Testis (tissue), 3 donors: ENCODE results near the gene YIPF4. TPM values are rescaled to one million over a fixed set of nuclear protein-coding genes. Genes with fewer than 3 reads are reported as not detected.

Experiments
- DNase-seq: peaks from one replicate; pipeline ENCODE4 v3.0.0-alpha.2; 2019
- H3K27ac ChIP-seq, 2 donors: fragments of 200-600 bp; sonication (generic); one replicate each; pipeline ENCODE4 v1.5.1; 2019
- H3K27me3 ChIP-seq: fragments of 200-600 bp; sonication (generic); one replicate; pipeline ENCODE4 v1.5.1; 2019
- H3K36me3 ChIP-seq: fragments of 200-600 bp; sonication (generic); one replicate; pipeline ENCODE4 v1.5.1; 2017; ENCODE audit warnings: low read depth; ENCODE audit errors: missing control alignments
- H3K4me1 ChIP-seq: fragments of 200-600 bp; sonication (generic); one replicate; pipeline ENCODE4 v1.5.1; 2019
- H3K4me3 ChIP-seq, 2 donors: fragments of 200-600 bp; sonication (generic); one replicate each; pipeline ENCODE4 v1.5.1; 2017 to 2019
- H3K9me3 ChIP-seq: fragments of 200-600 bp; sonication (generic); one replicate; pipeline ENCODE4 v1.5.1; 2017
- POLR2A ChIP-seq: fragments of 450-650 bp; IDR thresholded peaks from one replicate; pipeline ENCODE4 v1.6.1; 2017; ENCODE audit warnings: antibody characterized with exemption, mild to moderate bottlenecking, moderate library complexity
- WGBS, 2 donors: methylation state at CpG; one replicate each; pipeline ENCODE4 v1.1.5; 2018; 5-methylcytosine and 5-hydroxymethylcytosine counted together
- intact Hi-C: fragments of 100-400 bp; cut with DNase I; formaldehyde crosslinking; loops from one replicate; pipeline ENCODE4 v1.15.1; 2023; ENCODE audit warnings: low total_unique reads
- polyA plus RNA-seq: library from polyadenylated mRNA; stranded (reverse); fragments of 350-450 nt; fragmentation: Illumina TruSeq; extraction: RNeasy Lipid Tissue Mini Kit (QIAGEN cat#74804); gene quantifications from one replicate; pipeline ENCODE4 v1.2.3, GENCODE V29; 2014; ENCODE audit warnings: low read depth, low replicate concordance; ENCODE audit not compliant: insufficient read depth
- total RNA-seq, 2 donors: library from RNA; depleted of rRNA; stranded (reverse); fragments of >200 nt; gene quantifications; one replicate each; pipeline ENCODE4 v1.2.3, GENCODE V29; 2016
- TF ChIP-seq, protein P1 (sequence below), 3 experiments: fragments of 450-650 bp in 2 of 3; fragments of 200-600 bp in 1 of 3; sonication (generic) in 1 of 3; IDR thresholded peaks; one replicate each; pipeline ENCODE4 v1.5.1; 2016 to 2019; ENCODE audit warnings: antibody characterized with exemption in 3 of 3, mild to moderate bottlenecking in 2 of 3, moderate library complexity in 1 of 3

The YIPF4 gene
- total and polyA plus RNA-seq, 3 donors from 2014 or later, result 13.9 to 41.2 (median 16.0) TPM

DNA sequence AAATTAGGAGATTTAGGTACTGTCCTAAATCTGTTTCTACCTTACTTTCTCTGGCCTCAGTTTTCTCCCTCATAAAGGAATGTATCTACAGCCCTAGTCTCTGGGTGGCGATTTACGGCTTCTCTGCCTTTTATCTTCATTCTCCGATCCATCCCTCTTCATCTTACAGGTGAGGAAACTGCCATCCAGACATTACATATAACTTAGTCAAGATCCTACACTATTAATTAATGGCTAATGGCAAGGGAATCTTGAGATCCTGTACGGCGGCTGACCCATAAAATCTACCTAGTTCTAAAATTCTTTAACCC, 386 bp upstream of the YIPF4 start:
- Histone ChIP-seq H3K4me3 (peak overlapping the region; percentile 93 to 100), H3K27ac (peak overlapping the region; percentile 79 to 89), H3K36me3 (no peaks in the 10 kb centered on the region), H3K9me3 (no peaks in the 10 kb centered on the region), H3K27me3 (no peaks in the 10 kb centered on the region), H3K4me1 (peaks cover 6% of the 10 kb centered on the region)
- 40 to 46% methylated on average over 5 of the region's 5 CpGs for WGBS, 2 donors
- intact Hi-C loops, result no loop called here
- DNase-seq, result no peak
- TF ChIP-seq, protein P1, sequence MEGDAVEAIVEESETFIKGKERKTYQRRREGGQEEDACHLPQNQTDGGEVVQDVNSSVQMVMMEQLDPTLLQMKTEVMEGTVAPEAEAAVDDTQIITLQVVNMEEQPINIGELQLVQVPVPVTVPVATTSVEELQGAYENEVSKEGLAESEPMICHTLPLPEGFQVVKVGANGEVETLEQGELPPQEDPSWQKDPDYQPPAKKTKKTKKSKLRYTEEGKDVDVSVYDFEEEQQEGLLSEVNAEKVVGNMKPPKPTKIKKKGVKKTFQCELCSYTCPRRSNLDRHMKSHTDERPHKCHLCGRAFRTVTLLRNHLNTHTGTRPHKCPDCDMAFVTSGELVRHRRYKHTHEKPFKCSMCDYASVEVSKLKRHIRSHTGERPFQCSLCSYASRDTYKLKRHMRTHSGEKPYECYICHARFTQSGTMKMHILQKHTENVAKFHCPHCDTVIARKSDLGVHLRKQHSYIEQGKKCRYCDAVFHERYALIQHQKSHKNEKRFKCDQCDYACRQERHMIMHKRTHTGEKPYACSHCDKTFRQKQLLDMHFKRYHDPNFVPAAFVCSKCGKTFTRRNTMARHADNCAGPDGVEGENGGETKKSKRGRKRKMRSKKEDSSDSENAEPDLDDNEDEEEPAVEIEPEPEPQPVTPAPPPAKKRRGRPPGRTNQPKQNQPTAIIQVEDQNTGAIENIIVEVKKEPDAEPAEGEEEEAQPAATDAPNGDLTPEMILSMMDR (IDR thresholded peaks at IDR 0.05), result no peak
- TF ChIP-seq POLR2A, result no peak

DNA sequence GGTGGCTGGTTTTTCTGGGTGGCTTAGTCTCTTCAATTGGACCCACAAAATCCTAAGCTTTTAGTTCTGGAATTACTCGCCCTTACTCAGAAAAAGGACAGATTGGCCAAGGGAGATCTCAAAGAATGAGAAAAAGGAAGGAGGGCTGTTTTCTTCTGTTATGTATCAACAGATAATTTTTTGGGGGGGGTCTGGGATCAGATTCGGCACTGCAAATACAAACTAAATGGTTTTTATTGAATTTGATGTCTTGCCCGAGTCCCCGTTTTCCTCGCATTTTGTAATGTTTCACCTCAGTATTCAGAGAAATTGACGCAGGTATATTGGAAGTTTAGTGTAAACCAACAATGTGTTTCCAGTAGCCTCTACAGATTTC, 762 bp downstream of the YIPF4 start:
- Histone ChIP-seq H3K27ac (peak overlapping the region; percentile 79 to 89), H3K4me3 (peak overlapping the region; percentile 93 to 100), H3K36me3 (no peaks in the 10 kb centered on the region), H3K4me1 (peaks cover 6% of the 10 kb centered on the region), H3K27me3 (no peaks in the 10 kb centered on the region), H3K9me3 (no peaks in the 10 kb centered on the region)
- TF ChIP-seq POLR2A, result no peak
- TF ChIP-seq, protein P1 (IDR thresholded peaks at IDR 0.05), result no peak
- DNase-seq, result no peak
- WGBS, 2 donors, result 6% methylated on average over 6 of the region's 6 CpGs
- intact Hi-C loops, result no loop called here

DNA sequence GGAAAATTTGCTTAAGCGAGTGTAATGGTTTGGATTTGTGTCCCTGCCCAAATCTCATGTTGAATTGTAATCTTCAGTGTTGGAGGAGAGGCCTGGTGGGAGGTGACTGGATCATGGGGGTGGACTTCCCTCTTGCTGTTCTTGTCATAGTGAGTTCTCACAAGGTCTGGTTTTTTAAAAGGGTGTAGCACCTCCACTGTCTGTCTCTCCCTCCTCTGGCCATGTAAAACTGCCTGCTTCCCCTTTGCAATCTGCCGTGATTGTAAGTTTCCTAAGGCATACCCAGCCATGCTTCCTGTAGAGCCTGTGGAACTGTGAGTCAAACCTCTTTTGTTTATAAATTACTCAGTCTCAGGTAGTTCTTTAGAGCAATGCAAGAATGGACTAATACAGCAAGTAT, 6.6 kb downstream of the YIPF4 start:
- Histone ChIP-seq H3K27ac (no peak overlapping the region), H3K4me3 (no peak overlapping the region), H3K9me3 (no peaks in the 10 kb centered on the region), H3K4me1 (peaks cover 9% of the 10 kb centered on the region), H3K27me3 (no peaks in the 10 kb centered on the region), H3K36me3 (no peaks in the 10 kb centered on the region)
- intact Hi-C loops, result no loop called here
- TF ChIP-seq, protein P1 (IDR thresholded peaks at IDR 0.05), result no peak
- TF ChIP-seq POLR2A, result no peak
- 84 to 89% methylated on average over 2 of the region's 2 CpGs for WGBS, 2 donors
- no peak for DNase-seq

DNA sequence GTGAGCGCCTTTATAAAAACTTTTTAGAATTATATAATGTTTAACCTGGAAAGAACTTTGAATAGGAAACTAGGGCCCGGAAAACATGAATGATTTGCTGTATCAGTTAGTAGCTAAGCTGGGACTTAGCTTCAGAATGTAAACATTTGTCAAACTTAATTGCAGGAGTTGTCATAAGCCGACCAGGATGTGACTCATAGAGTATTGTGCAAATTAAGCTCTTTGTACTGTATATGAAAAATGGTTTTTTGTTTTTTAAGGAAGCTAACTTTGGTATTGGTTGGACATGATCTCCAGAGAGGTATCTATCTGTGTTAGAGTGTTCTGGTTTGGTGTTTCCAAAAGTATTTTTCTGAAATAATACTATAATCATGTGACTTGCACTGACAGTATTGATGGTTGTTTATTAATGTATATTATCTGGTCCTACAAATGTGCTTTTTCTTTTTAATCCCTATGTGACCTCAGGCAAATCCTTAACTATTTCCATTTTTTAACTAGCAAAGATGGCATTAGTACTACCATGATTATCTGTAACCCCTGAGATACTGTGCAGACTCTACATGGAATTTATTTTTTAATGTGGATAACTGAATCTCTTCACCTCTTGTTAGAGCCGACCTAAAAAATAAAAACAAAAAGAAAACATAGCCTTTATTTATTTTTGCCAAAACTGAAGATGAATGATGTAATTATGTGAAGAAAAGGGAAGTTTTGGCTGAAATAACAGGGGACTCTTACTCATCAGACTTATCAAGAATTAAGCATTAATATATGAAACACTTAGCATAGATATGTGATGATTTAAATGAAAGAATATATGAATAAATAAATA, 11.7 kb downstream of the YIPF4 start:
- Histone ChIP-seq H3K4me1 (peaks cover 6% of the 10 kb centered on the region), H3K4me3 (no peak overlapping the region), H3K9me3 (no peaks in the 10 kb centered on the region), H3K36me3 (no peaks in the 10 kb centered on the region), H3K27me3 (no peaks in the 10 kb centered on the region), H3K27ac (no peak overlapping the region)
- no peak for DNase-seq
- no peak for TF ChIP-seq POLR2A
- TF ChIP-seq, protein P1 (IDR thresholded peaks at IDR 0.05), result no peak
- intact Hi-C loops, result no loop called here
- WGBS, 2 donors, result 77 to 82% methylated on average over 4 of the region's 4 CpGs

DNA sequence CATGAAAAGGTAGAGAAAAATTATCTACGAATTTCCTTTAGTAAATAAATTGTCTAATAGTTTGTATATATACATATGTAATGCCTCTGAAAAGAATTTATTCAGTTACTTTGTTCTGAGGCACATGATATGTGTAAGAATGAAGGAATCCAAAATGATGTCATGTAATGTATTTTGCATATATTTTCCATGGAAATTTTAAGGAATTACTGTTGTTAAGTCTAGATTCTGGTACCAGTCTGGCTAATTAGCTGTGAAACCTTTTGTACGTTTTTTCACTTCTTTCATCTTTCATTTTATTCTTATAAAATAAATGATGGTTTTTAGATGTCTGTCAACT, 12.3 kb downstream of the YIPF4 start:
- intact Hi-C loops, result no loop called here
- no peaks in the 10 kb centered on the region for H3K36me3 ChIP-seq

More for the DNA sequence above, 12.3 kb downstream of the YIPF4 start:
- H3K9me3 ChIP-seq, result no peaks in the 10 kb centered on the region
- peaks cover 6% of the 10 kb centered on the region for H3K4me1 ChIP-seq
- WGBS, 2 donors, result 84 to 87% methylated on average over 2 of the region's 2 CpGs
- no peak overlapping the region for H3K27ac ChIP-seq
- TF ChIP-seq POLR2A, result no peak
- TF ChIP-seq, protein P1 (IDR thresholded peaks at IDR 0.05), result no peak
- DNase-seq, result no peak
- no peak overlapping the region for H3K4me3 ChIP-seq
- H3K27me3 ChIP-seq, result no peaks in the 10 kb centered on the region
